Neutrophil (primary cell): ENCODE data around the gene CTSC.

Experiments
- H3K27ac ChIP-seq: fragments of 200-600 bp; sonication (generic); 2 replicates; pipeline ENCODE4 v1.5.1; 2016; ENCODE audit warnings: mild to moderate bottlenecking, moderate library complexity
- H3K27me3 ChIP-seq: fragments of 200-600 bp; sonication (generic); 2 replicates; pipeline ENCODE4 v1.6.0; 2016; ENCODE audit warnings: mild to moderate bottlenecking
- H3K36me3 ChIP-seq: fragments of 200-600 bp; sonication (generic); 2 replicates; pipeline ENCODE4 v1.5.1; 2017
- H3K4me1 ChIP-seq, 2 experiments: fragments of 200-600 bp in 1 of 2; sonication (generic) in 1 of 2; 1 replicate in 1 of 2; 2 replicates in 1 of 2; pipeline versions ENCODE4 v1.5.1 to v1.6.1; 2013 to 2016; ENCODE audit warnings: low read depth in 1 of 2, low read length in 1 of 2, mild to moderate bottlenecking in 1 of 2, moderate library complexity in 1 of 2; ENCODE audit not compliant: control insufficient read depth in 1 of 2, insufficient read depth in 1 of 2
- H3K4me3 ChIP-seq, 2 experiments: fragments of 200-600 bp in 1 of 2; sonication (generic) in 1 of 2; 1 replicate in 1 of 2; 2 replicates in 1 of 2; pipeline ENCODE4 v1.5.1; 2013 to 2016; ENCODE audit warnings: low read depth in 1 of 2, low read length in 1 of 2, mild to moderate bottlenecking in 1 of 2, moderate library complexity in 1 of 2
- H3K9me3 ChIP-seq: fragments of 200-600 bp; sonication (generic); 2 replicates; pipeline ENCODE4 v1.5.1; 2016
- CTCF ChIP-seq: fragments of 200-600 bp; sonication (generic); IDR thresholded peaks from 2 replicates; pipeline ENCODE4 v1.5.1; 2016; ENCODE audit warnings: antibody characterized with exemption

Gene CTSC

DNA sequence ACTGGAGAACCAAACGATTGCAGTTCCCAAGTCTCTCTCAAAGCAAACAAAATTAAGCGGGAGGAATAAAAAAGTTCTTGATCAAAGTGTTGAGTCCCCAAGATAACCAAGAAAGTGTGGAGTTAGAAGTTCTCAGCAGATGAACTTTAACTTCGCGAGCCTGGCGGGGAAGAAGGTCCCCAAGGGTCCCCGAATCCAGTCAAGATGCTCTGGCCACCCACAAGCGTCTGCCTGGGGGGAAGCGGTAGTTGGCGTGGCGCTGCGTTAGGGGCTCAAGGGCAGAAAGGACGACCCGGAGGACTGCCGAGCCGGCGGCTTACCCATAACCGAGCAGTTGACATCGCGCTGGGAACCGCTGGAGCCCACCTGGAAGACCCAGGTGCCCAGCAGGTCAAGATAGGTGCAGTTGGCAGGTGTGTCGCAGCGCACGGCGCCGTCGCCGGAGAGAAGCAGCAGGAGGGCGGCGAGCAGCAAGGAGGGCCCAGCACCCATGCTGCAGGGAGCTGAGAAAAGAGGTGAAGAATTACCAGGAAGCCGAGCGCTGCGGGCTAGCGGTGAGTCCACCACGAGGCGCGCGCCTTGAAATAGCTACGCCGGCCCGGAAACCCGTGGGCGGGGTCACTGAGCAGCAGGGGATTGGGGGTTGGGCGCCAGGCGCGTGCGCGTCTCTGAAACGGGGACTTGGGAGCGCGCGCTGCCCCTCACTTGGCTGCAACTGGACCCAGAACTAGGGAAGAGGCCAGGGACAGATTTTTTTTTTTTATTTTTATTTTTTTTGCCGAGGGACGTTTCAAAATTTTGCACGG, at the start of gene CTSC:
TSS of gene CTSC (minus strand) at position 556 of the 806 bp plus-strand sequence. CDS start at position 492, 64 bp downstream.
- peak; percentile 33 for TF ChIP-seq CTCF
- peaks cover 16% of the 10 kb centered on the region for H3K36me3 ChIP-seq
- no peaks in the 10 kb centered on the region for H3K27me3 ChIP-seq
- peaks cover 42 to 48% of the 10 kb centered on the region in 2 experiments for H3K4me1 ChIP-seq
- peak within 1 kb of the TSS; percentile 83 to 85 for H3K4me3 ChIP-seq
- no peaks in the 10 kb centered on the region for H3K9me3 ChIP-seq
- peak within 1 kb of the TSS; percentile 93 for H3K27ac ChIP-seq

- Histone ChIP-seq H3K4me3 (no peak overlapping the region), H3K36me3 (no peaks in the 10 kb centered on the region), H3K4me1 (no peaks in the 10 kb centered on the region), H3K27me3 (no peaks in the 10 kb centered on the region), H3K27ac (no peak overlapping the region), H3K9me3 (no peaks in the 10 kb centered on the region)
- TF ChIP-seq CTCF: no peak
Observed at GRCh38 chr11:88384669-88385005, 47.1 kb upstream of the CTSC start.

DNA sequence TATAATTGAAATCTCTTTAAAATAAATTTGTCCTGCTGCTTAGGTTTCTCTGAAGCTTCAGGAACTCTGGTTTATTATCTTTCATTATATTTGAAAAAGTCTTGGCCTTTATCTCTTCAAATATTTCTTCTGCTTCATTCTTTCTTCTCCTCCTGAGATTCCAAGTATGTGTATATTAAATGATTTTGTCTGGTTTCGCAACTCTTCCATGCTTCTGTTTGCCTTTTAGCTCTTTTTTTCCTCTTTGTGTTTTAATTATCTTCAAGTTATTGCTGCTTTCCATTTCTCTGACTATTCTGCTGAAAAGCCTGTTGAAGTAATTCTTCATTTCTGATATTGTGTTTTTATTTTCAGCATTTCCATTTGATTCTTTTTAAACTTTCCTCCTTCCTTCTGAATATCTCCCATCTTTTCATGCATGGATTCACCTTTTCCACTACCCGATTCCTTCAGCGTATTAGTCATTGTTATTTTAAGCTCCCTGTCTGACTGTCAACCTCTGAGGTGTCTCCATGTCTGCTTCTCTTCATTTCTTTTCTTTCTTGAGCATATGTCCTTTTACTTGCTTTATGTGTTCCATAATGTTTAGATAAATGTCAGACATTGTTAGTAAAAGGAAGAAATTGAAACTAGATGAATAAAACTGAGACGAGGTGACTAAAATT, 46.6 kb upstream of the CTSC start:
- Histone ChIP-seq H3K27ac (no peak overlapping the region), H3K9me3 (no peaks in the 10 kb centered on the region), H3K27me3 (no peaks in the 10 kb centered on the region), H3K4me1 (no peaks in the 10 kb centered on the region), H3K36me3 (no peaks in the 10 kb centered on the region), H3K4me3 (no peak overlapping the region)
- no peak for TF ChIP-seq CTCF

DNA sequence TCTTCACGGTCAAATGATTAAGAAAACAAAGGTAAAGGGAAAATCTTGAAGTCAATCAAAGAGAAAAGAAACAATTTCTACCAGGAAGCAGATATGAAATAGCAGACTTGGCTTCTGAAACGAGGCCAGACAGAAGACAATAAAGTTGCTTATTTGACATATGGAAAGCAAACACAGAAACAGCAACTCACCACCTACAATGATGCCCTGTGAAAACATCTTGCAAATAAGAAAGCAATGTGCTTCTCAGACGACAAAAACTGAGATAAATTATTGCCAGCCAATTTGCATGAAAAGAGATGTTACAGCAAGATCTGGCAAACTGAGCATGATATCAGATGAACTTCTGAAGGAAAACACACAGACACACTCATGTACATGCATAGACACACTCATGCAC, 45.9 kb upstream of the CTSC start:
- Histone ChIP-seq H3K27ac (no peak overlapping the region), H3K4me3 (no peak overlapping the region), H3K27me3 (no peaks in the 10 kb centered on the region), H3K4me1 (no peaks in the 10 kb centered on the region), H3K36me3 (no peaks in the 10 kb centered on the region), H3K9me3 (no peaks in the 10 kb centered on the region)
- no peak for TF ChIP-seq CTCF

GRCh38 chr11:88379130-88379529, 41.6 kb upstream of the CTSC start:
- no peak overlapping the region for H3K27ac ChIP-seq
- H3K4me3 ChIP-seq: no peak overlapping the region
- no peaks in the 10 kb centered on the region for H3K36me3 ChIP-seq
- no peaks in the 10 kb centered on the region for H3K27me3 ChIP-seq
- H3K9me3 ChIP-seq: no peaks in the 10 kb centered on the region
- no peaks in the 10 kb centered on the region for H3K4me1 ChIP-seq
- no peak for TF ChIP-seq CTCF
